ENCODE data around the gene ZDHHC16.
"Not testable (repeated sequence)": the region's sequence is repeated elsewhere in the genome, so short reads cannot be mapped to it uniquely, and the experiment has no call there.

DNA sequence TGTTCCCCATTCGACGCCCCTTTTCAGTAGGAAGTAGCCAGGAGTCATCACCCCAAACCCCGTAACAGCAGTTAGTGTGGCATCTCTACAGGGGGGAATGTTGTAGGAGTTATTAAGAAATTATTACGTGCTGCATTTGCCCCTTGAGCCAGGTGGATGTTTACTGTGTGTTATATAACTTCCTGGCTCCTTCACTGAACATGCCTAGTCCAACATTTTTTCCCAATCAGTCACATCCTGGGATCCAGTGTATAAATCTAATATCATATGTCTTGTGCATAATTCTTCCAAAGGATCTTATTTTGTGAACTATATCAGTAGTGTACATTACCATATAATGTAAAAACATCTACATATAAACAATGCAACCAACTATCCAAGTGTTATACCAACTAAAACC, 33.4 kb downstream of the ZDHHC16 start:
- not testable (repeated sequence) for TF ChIP-seq CTCF, POLR2A (IDR thresholded peaks at IDR 0.05)
